Measurements from ENCODE around the gene CD44.

DNA sequence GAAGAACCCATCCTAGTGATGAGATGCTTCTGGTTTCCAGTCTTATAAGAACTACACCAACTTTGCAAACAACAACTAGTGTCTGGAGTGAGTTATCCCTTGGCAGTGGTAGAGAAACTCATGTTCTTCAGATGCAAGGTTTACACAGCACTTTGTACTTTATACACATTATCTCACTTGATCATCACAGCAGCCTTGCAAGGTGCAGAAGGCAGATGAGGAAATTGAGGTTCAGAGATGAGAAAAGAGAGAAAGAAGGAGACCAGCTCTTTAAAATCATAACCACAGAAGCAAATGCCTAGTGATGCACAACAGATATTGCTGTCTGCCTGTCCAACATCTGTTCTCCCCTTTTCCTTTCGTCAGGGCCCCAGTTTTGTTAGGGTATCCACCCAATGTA is 16.7 kb upstream of the CD44 start:
- TF ChIP-seq, protein P1, sequence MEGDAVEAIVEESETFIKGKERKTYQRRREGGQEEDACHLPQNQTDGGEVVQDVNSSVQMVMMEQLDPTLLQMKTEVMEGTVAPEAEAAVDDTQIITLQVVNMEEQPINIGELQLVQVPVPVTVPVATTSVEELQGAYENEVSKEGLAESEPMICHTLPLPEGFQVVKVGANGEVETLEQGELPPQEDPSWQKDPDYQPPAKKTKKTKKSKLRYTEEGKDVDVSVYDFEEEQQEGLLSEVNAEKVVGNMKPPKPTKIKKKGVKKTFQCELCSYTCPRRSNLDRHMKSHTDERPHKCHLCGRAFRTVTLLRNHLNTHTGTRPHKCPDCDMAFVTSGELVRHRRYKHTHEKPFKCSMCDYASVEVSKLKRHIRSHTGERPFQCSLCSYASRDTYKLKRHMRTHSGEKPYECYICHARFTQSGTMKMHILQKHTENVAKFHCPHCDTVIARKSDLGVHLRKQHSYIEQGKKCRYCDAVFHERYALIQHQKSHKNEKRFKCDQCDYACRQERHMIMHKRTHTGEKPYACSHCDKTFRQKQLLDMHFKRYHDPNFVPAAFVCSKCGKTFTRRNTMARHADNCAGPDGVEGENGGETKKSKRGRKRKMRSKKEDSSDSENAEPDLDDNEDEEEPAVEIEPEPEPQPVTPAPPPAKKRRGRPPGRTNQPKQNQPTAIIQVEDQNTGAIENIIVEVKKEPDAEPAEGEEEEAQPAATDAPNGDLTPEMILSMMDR (IDR thresholded peaks at IDR 0.05; ENCODE audit: low read depth, low read length, poor library complexity, severe bottlenecking), result no peak
- TF ChIP-seq EZH2phosphoT487 (IDR thresholded peaks at IDR 0.05; ENCODE audit: borderline replicate concordance, low read length), result no peak
